Esophagus muscularis mucosa (tissue), 4 donors: Measurements from ENCODE around the gene DOCK2.

Experiments used
- CTCF ChIP-seq, 3 experiments: fragments of 200-600 bp in 2 of 3; fragments of 450-650 bp in 1 of 3; sonication (generic) in 2 of 3; IDR thresholded peaks; one replicate each; pipeline ENCODE4 v1.5.1; 2017 to 2019; ENCODE audit warnings: antibody characterized with exemption in 3 of 3, mild to moderate bottlenecking in 2 of 3, moderate library complexity in 1 of 3
- EP300 ChIP-seq: sonication (generic); formaldehyde crosslinking; IDR thresholded peaks from one replicate; pipeline ENCODE4 v1.6.1; 2017; ENCODE audit warnings: antibody characterized with exemption
- POLR2A ChIP-seq: fragments of 450-650 bp; IDR thresholded peaks from one replicate; pipeline ENCODE4 v1.6.1; 2017; ENCODE audit warnings: antibody characterized with exemption, moderate library complexity, mild to moderate bottlenecking, low read depth

- no peak for TF ChIP-seq POLR2A
- no peak for TF ChIP-seq CTCF (IDR thresholded peaks at IDR 0.05)
- TF ChIP-seq EP300 = no peak
These were observed 441.4 kb downstream of the DOCK2 start for GRCh38 chr5:170078458-170078857.
